SH-SY5Y (cell line): ENCODE data around the gene DPYD.

Experiments
- GATA2 ChIP-seq: IDR thresholded peaks from 2 replicates; pipeline ENCODE4 v1.6.1; 2011; ENCODE audit warnings: mild to moderate bottlenecking, low read depth, low read length
- GATA3 ChIP-seq: IDR thresholded peaks from 2 replicates; pipeline ENCODE4 v1.6.1; 2011; ENCODE audit warnings: low read depth, mild to moderate bottlenecking, low read length, moderate library complexity

- no peak for TF ChIP-seq GATA3
- no peak for TF ChIP-seq GATA2
Measured at GRCh38 chr1:97350241-97350640, 570.6 kb downstream of the DPYD start.
